Stimulated activated CD4-positive, alpha-beta T cell treated with anti-CD3 and anti-CD28 coated beads, Interleukin-15, amount 100 ng/mL, for 48 hours (primary cell): Measurements from ENCODE around the gene CADPS.

ENCODE experiments used
- DNase-seq, 2 donors: peaks; one replicate each; pipeline ENCODE4 v3.0.0-alpha.2; 2020; ENCODE audit warnings: low read depth in 2 of 2

CADPS gene

DNA sequence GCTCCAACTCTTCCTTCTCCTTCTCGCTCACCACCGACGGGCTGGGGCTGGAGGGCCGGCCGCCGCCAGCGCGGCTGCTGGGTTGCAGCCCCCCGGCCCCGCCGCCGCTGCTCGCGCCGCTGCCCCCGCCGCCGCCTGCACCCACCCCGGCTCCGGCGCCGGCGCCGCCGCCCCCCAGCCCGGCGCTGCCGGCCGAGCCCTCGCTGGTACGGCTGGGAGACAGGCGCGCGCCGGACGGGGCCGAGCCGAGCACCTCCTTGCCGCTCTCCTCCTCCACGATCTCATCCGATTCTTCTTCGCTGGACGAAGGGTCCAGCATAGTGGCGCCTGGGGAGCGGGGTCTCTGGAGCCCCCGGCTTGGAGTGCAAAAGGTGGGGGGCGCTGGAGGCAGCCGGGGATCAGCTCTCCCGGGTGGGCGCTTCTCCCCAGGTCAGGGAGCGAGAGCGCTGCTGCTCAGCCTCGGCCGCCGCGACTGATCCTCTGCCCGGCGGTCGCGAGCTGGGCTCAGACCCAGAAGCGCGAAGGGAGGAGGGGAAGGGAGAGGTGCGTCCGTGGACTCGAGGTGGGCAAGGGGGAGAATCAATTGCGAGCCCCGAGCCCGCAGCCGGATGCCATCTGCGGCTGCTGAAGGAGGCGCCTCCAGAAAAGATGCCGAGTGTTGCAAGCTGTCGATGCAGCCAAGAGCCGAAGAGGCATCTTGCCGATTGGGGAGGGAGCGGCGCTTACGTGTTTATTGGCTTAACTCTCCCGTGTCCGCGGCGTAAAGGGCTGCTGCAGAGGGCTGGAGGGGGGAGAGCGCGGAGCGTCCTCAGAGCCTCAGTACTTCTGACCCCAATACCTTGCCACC, at the start of gene CADPS:
TSS of gene CADPS (minus strand) at position 706 of the 847 bp plus-strand sequence. CDS start at position 319, 387 bp downstream.
- no peak for DNase-seq

GRCh38 chr3:62923066-62923465, 47.9 kb upstream of the CADPS start:
- DNase-seq: no peak

DNA sequence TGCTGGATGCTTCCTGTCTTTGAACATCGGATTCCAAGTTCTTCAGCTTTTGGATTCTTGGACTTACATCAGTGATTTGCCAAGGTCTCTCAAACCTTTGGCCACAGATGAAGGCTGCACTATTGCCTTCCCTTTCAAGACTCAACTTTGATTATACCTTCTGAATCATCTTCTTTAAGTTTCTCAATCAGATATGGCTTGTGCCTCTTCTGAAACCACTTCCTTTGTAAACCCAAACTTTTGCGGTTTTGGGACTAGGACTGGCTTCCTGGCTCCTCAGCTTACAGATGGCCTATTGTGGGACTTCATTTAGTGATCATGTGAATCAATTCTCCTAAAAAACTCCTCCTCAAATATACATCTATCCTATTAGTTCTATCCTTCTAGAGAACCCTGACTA, 47.1 kb upstream of the CADPS start:
- DNase-seq: no peak

GRCh38 chr3:62920466-62920784, 45.2 kb upstream of the CADPS start:
- DNase-seq: no peak

- no peak for DNase-seq
Measured at GRCh38 chr3:62919784-62920465, 44.7 kb upstream of the CADPS start.

- DNase-seq: no peak
Measured at GRCh38 chr3:62918777-62919176, 43.6 kb upstream of the CADPS start.

GRCh38 chr3:62918131-62918530, 42.9 kb upstream of the CADPS start:
- no peak for DNase-seq

DNA sequence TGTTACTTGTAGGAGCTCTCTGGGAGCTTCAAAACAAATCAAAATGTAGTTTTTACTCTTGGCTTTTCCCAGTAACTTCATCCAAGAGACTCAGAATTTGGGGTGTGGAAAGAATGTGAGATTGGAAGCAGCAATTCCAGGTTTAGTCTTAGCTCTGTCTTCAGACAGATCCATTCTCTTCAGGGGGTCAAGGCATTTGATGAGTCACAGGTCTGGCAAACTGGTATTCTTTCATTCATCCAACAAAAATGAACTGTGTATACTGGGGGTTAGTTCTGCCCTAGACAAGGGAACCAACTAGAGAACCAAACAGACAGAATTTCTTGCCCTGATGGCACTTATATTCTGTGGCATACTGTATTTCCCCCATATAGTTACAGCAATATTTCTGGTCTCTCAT, 36.3 kb upstream of the CADPS start:
- no peak for DNase-seq

GRCh38 chr3:62905331-62905730, 30.1 kb upstream of the CADPS start:
- DNase-seq: no peak

DNA sequence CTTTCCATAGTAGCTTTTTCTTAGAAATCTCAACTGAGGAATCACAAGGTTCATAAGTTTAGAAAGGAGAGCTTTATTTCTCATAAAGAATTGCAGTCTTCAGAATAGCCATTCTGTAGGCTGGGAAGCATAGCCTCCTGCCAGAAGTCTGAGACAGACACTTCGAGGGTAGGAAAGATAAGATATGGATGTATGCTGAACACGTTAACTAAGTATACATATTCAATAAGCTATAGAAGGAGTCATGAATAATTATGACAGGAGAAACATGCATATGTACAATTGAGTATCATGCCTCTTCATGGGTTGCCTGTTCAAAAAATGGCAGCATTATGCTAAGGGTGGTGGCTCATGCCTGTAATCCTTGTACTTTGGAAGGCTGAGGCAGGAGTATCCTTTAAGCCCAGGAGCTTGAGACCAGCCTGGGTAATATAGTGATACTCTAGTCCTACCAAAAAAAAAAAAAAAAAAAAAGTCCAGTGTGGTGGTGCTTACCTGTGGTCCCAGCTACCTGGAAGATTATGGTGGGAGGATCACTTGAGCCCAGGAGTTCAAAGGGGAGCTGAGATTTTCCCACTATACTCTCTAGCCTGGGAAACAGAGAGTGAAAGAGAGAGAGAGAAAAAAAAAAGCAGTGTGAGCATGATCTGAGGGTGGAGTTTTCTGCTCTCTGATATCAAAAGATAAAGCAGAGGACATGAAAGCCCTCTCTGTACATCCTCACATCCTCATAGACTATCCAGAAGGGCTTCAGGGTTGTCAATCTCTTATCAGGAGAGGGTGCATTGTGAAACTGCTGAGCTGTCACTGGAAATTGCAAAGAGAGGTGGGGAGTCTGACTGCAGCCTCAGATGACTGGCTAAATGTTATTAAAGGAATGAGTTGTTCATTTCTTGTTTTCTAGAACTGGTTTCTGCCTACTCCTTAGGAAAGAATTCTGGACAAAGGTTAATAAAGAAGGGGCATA, 23.6 kb upstream of the CADPS start:
- DNase-seq: no peak

DNA sequence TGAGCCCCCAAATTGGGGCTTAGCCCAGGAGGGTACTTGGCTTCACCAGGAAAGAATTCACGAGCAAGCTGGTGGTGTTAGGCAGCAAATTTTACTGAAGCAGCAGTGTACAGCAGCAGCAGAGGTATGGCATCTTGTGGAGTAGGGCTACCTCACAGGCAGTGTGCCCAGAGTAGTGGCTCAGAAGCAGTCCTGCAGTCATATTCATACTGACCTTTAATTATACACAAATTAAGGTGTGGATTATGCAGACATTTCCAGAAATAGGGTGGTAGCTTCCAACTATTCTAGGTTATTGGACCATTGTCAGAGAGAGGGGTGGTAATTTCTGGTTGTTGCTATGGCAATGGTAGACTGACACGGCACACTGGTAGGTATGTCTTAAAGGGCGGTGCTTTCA, 20.7 kb upstream of the CADPS start:
- no peak for DNase-seq

DNA sequence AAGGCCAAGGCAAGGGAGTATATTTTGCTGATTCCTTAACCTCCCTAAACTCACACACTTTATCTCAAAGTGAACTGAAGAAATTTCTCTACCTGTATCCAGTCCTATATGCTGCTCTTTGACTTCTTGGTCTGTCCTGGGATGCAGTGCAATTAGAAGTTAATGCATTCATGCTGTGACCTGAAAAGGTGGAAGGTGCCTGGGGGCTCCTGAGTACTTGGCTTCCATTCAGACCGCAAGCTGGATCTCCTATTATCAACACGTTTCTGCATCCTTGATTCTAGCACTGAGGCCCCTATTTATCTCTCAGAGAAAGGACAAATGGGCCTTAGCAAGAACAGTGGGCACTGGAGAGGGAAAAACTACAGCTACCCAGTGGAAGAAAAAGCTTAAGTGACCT, 17.7 kb upstream of the CADPS start:
- DNase-seq: no peak

- no peak for DNase-seq
Measured at GRCh38 chr3:62892045-62892444, 16.8 kb upstream of the CADPS start.

DNA sequence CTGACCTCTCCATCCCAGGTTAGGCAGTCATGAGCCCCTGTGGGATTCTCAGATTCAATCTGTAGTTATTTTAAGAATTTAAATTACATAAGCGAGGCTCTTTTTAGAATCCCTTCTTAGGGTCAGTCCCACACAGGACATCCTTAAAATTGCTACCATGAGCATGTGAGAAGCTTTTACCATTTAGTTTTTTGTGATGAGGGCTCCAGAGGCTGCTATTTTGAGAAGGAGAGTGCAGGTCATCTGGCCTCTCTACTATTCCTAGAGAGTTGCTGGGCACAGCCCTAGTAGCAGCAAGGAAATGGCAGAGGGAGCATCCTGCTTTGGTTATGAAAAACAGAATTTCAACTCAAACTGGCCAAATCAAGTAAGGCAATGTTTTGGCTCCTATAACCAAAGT, 13.6 kb upstream of the CADPS start:
- no peak for DNase-seq

DNA sequence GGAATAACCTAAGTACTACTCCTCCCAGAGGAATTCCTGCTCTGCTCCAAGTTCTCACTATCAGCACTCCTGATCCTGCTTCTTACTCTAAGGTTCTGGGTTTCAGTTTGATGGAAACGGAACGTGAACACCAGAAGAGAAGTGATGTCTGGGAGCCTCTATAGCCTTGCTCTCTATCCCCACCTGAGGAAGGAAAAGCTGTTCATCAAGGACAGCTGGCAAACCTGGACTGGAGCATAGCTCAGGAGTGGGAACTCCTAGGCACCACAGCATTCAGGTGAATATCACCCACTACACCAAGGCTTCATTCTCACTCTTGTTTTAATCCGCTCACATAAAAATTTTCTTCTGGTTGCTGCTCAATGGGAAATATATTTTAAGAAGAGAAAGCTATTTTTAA, 13.0 kb upstream of the CADPS start:
- DNase-seq: no peak

GRCh38 chr3:62885136-62885535, 9.9 kb upstream of the CADPS start:
- DNase-seq: no peak

DNA sequence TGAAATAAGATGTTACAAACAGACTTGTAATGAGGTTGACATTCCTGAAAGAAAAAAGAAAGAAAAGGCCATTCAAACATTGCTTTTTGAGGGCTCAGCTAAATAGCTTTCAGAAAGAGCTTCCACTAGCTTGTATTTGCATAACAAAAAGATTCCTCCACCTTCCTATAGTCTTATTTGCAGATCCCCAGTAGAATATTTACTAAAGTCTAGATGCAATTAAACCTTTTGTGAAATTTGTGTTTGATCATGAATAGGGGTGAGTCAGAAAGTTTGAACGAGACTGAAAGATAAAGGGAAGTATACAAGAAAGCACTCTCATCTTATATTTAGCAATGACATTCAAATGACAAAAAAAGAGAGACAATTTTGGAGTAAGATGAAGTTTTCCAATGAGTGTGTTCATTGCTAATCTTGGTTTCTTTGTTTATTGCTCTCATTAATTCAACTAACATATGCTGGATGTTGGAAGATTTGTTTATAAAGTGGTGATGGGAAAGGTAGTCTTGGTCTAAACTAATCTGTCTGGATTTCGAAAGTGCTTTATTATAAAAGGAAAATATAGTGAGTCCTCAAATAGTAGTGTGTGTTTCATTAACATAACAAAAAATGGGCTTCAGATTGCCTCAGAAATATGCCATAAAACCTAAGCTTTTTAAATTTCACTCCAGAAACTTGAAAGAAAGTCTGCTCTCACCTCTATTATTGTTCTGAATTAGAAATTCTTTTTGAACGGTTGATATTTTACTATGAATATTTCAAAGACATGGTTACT, 9.1 kb upstream of the CADPS start:
- DNase-seq: no peak

DNA sequence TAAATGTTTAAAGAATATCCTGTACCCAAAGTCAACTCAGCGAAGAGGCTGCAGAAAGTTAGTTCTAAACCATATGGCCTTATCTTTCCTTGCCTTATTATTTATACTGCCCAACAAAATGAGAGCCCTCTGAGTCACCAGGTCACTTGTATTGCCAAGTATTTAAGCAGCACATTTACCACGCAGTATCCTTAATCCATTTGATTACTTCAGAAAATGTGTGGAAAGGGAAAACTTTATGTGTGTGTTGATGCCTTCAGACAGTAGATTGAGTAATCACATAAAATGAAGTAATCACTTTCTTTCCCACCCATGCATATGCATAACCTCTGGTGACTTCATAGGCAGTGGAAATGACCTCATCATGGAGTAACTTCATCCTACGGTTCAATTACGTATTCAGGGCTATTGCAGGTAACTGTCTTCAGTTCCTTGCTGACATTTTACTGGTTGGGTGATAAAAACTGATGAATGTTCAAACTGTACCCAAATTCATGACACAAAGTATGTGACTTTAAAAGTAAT, 7.5 kb upstream of the CADPS start:
- DNase-seq: no peak

DNA sequence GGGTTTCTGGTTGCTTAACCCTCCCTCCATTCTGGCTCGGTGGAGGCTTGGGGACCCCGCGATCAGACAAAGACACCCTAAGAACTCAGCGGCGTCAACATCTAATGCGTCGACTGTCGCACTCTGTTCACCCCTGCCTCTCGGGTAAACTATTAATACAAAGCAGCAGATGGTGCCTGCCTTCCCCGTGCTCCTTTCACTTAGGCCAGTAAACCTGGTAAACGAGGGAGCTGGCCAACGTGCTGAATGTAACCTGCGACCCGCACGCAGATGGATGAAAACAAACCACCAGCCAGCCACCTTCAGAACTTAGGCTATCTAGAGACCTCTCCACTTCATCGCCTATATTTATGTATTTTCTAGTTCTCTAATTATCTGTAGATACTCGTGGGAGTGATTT, 848 bp upstream of the CADPS start:
- no peak for DNase-seq

DNA sequence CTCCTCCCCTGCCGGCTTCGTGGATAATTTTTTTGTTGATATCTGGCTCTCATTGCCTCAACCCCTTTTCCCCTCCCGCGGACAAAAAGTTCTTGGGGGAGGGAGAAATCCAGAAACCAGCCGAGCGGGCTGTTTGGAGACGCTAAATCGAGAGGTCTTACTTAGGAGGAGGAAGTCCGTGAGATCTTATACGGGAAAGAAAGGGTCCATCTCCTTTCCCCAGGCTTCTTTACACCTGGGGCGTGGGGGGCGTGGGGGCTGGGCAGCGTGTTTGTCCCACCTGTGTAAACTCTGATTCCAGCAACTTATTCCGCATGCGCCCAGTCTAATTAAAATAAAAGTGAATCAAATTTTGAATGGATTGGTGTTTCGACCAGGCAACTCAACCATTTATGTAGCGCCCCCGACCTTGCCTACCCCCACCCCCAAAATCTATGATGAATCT, 364 bp upstream of the CADPS start:
- DNase-seq: no peak
